ENCODE results near the gene KIF18B.

DNA sequence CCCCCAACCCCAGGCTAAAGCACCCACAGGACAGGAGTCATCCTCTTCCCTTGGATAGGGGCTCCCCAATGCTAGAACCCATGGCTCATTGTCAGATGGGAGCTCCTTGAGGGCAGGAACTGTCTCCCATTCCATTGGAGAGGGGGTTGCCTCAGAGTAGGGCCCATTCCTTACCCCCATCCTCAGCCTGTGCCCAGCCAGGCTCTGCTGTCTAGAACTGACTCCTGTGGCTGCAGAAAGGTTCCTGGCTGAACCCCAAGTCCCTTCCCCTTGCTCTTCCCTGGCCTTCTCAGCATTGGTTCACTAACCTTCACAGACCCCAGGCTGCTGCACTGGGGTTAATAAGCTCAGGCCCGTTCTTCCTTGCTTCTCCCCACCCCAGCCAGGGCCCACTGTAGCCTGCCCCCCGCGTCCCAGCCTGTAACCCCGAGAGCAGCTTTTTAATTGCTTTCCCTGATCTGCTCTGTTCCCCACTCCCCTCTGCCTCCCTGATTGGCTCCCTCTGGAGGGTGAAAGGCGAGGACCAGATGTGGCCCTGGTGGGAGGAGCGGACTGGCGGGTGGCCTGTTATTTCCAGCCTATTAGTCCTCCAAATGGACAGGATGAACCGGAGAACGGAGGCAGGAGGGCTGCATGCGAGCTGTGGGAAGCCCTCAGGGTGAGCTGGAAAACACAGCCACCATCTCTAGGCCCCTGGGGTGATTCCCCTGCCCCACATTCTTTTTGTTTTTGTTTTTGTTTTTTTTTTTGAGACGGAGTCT lies 26.3 kb downstream of the KIF18B start:
- TF ChIP-seq CTCF (IDR thresholded peaks at IDR 0.05) (no peak), EZH2 (IDR thresholded peaks at IDR 0.05; ENCODE audit: borderline replicate concordance, insufficient read depth, low read depth, low read length, poor library complexity, severe bottlenecking) (no peak)
